Skin of body (tissue), 2 donors: ENCODE results near the gene HRH2. TPM values are rescaled to one million over a fixed set of nuclear protein-coding genes. Genes with fewer than 3 reads are reported as not detected.

Experiments used
- DNase-seq: peaks from one replicate; lab custom pipeline; 2025; lab: John Stamatoyannopoulos, UW
- total RNA-seq: library from RNA; depleted of rRNA; stranded (reverse); fragments of >200 nt; gene quantifications from one replicate; pipeline ENCODE4 v1.2.3, GENCODE V29; 2014

Gene HRH2
- total RNA-seq, 1 donor from 2014 or later: 1.5 TPM

GRCh38 chr5:175675873-175676272, 18.0 kb downstream of the HRH2 start:
- no peak for DNase-seq

GRCh38 chr5:175677571-175677970, 19.7 kb downstream of the HRH2 start:
- DNase-seq: no peak

- no peak for DNase-seq
Measured at GRCh38 chr5:175678074-175678473, 20.2 kb downstream of the HRH2 start.

GRCh38 chr5:175679411-175679810, 21.5 kb downstream of the HRH2 start:
- no peak for DNase-seq

GRCh38 chr5:175680020-175680419, 22.1 kb downstream of the HRH2 start:
- DNase-seq: no peak

- DNase-seq: no peak
Measured at GRCh38 chr5:175680463-175680862, 22.6 kb downstream of the HRH2 start.

- no peak for DNase-seq
Measured at GRCh38 chr5:175681045-175681967, 23.4 kb downstream of the HRH2 start.

GRCh38 chr5:175681968-175682340, 24.1 kb downstream of the HRH2 start:
- no peak for DNase-seq

- DNase-seq: no peak
Measured at GRCh38 chr5:175682664-175683063, 24.8 kb downstream of the HRH2 start.

- no peak for DNase-seq
Measured at GRCh38 chr5:175683231-175683630, 25.4 kb downstream of the HRH2 start.

- DNase-seq: no peak
Measured at GRCh38 chr5:175683921-175684320, 26.1 kb downstream of the HRH2 start.

- DNase-seq: no peak
Measured at GRCh38 chr5:175684931-175685330, 27.1 kb downstream of the HRH2 start.

- DNase-seq: no peak
Measured at GRCh38 chr5:175685701-175686350, 28.0 kb downstream of the HRH2 start.

- DNase-seq: no peak
Measured at GRCh38 chr5:175686396-175686795, 28.5 kb downstream of the HRH2 start.

- no peak for DNase-seq
Measured at GRCh38 chr5:175686826-175687225, 29.0 kb downstream of the HRH2 start.

GRCh38 chr5:175687231-175687701, 29.4 kb downstream of the HRH2 start:
- DNase-seq: no peak

GRCh38 chr5:175688352-175689146, 30.7 kb downstream of the HRH2 start:
- no peak for DNase-seq

GRCh38 chr5:175689147-175689991, 31.5 kb downstream of the HRH2 start:
- no peak for DNase-seq

- DNase-seq: no peak
Measured at GRCh38 chr5:175690025-175690424, 32.2 kb downstream of the HRH2 start.

GRCh38 chr5:175690586-175690985, 32.7 kb downstream of the HRH2 start:
- DNase-seq: no peak

- DNase-seq: no peak
Measured at GRCh38 chr5:175691761-175692160, 33.9 kb downstream of the HRH2 start.
